Sigmoid colon (tissue), 7 donors: ENCODE measurements around the gene ODAPH. TPM values are rescaled to one million over a fixed set of nuclear protein-coding genes. Genes with fewer than 3 reads are reported as not detected.
"Not testable (repeated sequence)": the region's sequence is repeated elsewhere in the genome, so short reads cannot be mapped to it uniquely, and the experiment has no call there.

Experiments
- DNase-seq: peaks from one replicate; pipeline ENCODE4 v3.0.0-alpha.2; 2019
- H3K27ac ChIP-seq, 4 donors: fragments of 200-600 bp; sonication (generic); one replicate each; pipeline ENCODE4 v1.5.1; 2016 to 2019; ENCODE audit warnings: mild to moderate bottlenecking in 1 of 4
- H3K27me3 ChIP-seq, 3 donors: fragments of 200-600 bp; sonication (generic); one replicate each; pipeline ENCODE4 v1.5.1; 2019; ENCODE audit warnings: mild to moderate bottlenecking in 1 of 3
- H3K36me3 ChIP-seq, 4 donors: fragments of 200-600 bp; sonication (generic); one replicate each; pipeline ENCODE4 v1.5.1; 2016 to 2019
- H3K4me1 ChIP-seq, 4 donors: fragments of 200-600 bp; sonication (generic); one replicate each; pipeline ENCODE4 v1.5.1; 2017 to 2019
- H3K4me3 ChIP-seq, 4 donors: fragments of 200-600 bp; sonication (generic); one replicate each; pipeline ENCODE4 v1.5.1; 2017 to 2019; ENCODE audit warnings: mild to moderate bottlenecking in 2 of 4, moderate library complexity in 1 of 4
- H3K9me3 ChIP-seq, 4 donors: fragments of 200-600 bp in 3 of 4; sonication (generic) in 3 of 4; one replicate each; pipeline versions ENCODE4 v1.5.1 to v1.6.1; 2013 to 2019
- EP300 ChIP-seq, 4 donors: sonication (generic); formaldehyde crosslinking; IDR thresholded peaks; one replicate each; pipeline ENCODE4 v1.6.1; 2017; ENCODE audit warnings: antibody characterized with exemption in 4 of 4
- POLR2A ChIP-seq, 2 donors: fragments of 450-650 bp; IDR thresholded peaks; one replicate each; pipeline ENCODE4 v1.6.1; 2016; ENCODE audit warnings: antibody characterized with exemption in 2 of 2, mild to moderate bottlenecking in 2 of 2, moderate library complexity in 2 of 2
- POLR2AphosphoS5 ChIP-seq, 4 donors: sonication (generic); formaldehyde crosslinking; IDR thresholded peaks; one replicate each; pipeline ENCODE4 v1.6.1; 2017; ENCODE audit warnings: antibody characterized with exemption in 4 of 4
- WGBS, 2 donors: extraction: QIAGEN DNeasy Blood & Tissue Kit; methylation state at CpG; one replicate each; pipeline ENCODE4 v1.1.7; 2013; 5-methylcytosine and 5-hydroxymethylcytosine counted together
- intact Hi-C: fragments of 100-400 bp; cut with DNase I; formaldehyde crosslinking; loops from one replicate; pipeline ENCODE4 v1.15.1; 2023
- polyA plus RNA-seq, 3 donors: library from polyadenylated mRNA; stranded (reverse); fragments of 200-250 nt; gene quantifications; one replicate each; pipeline ENCODE4 v1.2.3, GENCODE V29; 2013
- total RNA-seq, 4 donors: library from RNA; depleted of rRNA; stranded (reverse); fragments of >200 nt; gene quantifications; one replicate each; pipeline ENCODE4 v1.1.0, GENCODE V29; 2016
- TF ChIP-seq, protein P1 (sequence below), 4 experiments: fragments of 450-650 bp in 3 of 4; fragments of 200-600 bp in 1 of 4; IDR thresholded peaks; one replicate each; pipeline ENCODE4 v1.5.1; 2016 to 2019; ENCODE audit warnings: antibody characterized with exemption in 4 of 4, mild to moderate bottlenecking in 3 of 4, moderate library complexity in 2 of 4
- donor health status: healthy with polysubstance abuse.
- donor health status: Bipolar disorder and iron deficiency.
- donor health status: healthy.

Gene ODAPH, protein sequence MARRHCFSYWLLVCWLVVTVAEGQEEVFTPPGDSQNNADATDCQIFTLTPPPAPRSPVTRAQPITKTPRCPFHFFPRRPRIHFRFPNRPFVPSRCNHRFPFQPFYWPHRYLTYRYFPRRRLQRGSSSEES
- total RNA-seq (not detected), polyA plus RNA-seq (under 1 TPM in 1 of 3 donors, not detected in 2; 0.06 TPM)

DNA sequence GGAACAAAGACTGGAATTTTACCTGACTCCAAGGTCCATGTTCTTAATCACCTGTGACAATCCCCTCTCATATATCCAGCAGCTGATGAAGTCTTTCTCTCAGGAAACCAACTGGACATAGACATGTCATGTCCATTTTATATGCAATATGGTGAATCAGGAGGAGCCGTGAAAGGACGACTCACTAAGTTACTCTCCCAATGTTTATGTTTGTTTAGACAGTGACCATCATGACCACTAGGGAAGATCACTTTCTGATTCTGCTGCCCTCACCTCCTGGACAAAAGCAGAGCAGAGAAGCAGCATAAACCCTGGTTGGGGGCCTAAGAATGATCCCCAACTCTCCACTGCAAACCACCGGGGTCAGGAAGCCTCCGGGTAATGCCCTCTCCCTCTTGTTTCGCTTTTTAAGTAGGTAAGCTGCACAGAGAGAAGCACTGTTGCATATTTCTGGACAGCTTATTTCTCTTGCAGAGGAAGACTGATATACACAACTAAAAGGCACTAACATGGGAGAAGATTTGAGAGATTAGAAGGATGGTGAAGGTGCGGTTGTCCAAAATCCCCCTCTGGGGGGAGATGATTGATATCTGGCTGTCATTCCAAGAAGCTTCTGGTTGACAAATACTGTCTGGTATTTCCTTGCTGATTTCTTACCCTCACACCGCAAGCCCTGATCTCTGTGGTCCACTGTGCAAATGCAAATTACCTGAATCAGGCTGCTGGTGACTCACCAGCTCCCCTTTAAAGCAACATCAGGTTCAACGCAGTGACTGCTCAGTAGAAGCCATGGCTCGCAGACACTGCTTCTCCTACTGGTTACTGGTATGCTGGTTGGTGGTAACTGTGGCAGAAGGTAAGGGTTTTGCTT, at the start of gene ODAPH:
Gene ODAPH, plus strand, starts transcription at position 773 of the 871 bp plus-strand sequence. Its CDS starts 17 bp downstream, at position 790.
- Histone ChIP-seq H3K4me1 (no peaks in the 10 kb centered on the region), H3K27ac (no peak within 1 kb of the TSS), H3K4me3 (no peak within 1 kb of the TSS), H3K27me3 (no peaks in the 10 kb centered on the region), H3K36me3 (no peaks in the 10 kb centered on the region), H3K9me3 (no peaks in the 10 kb centered on the region)
- WGBS, 2 donors: 65% methylated on average over 9 of the region's 9 CpGs
- intact Hi-C loops: no loop called here
- no peak for DNase-seq
- no peak for TF ChIP-seq EP300 (IDR thresholded peaks at IDR 0.05)
- TF ChIP-seq POLR2AphosphoS5 (IDR thresholded peaks at IDR 0.05): no peak
- no peak for TF ChIP-seq POLR2A (IDR thresholded peaks at IDR 0.05)
- TF ChIP-seq, protein P1, sequence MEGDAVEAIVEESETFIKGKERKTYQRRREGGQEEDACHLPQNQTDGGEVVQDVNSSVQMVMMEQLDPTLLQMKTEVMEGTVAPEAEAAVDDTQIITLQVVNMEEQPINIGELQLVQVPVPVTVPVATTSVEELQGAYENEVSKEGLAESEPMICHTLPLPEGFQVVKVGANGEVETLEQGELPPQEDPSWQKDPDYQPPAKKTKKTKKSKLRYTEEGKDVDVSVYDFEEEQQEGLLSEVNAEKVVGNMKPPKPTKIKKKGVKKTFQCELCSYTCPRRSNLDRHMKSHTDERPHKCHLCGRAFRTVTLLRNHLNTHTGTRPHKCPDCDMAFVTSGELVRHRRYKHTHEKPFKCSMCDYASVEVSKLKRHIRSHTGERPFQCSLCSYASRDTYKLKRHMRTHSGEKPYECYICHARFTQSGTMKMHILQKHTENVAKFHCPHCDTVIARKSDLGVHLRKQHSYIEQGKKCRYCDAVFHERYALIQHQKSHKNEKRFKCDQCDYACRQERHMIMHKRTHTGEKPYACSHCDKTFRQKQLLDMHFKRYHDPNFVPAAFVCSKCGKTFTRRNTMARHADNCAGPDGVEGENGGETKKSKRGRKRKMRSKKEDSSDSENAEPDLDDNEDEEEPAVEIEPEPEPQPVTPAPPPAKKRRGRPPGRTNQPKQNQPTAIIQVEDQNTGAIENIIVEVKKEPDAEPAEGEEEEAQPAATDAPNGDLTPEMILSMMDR (IDR thresholded peaks at IDR 0.05): no peak

DNA sequence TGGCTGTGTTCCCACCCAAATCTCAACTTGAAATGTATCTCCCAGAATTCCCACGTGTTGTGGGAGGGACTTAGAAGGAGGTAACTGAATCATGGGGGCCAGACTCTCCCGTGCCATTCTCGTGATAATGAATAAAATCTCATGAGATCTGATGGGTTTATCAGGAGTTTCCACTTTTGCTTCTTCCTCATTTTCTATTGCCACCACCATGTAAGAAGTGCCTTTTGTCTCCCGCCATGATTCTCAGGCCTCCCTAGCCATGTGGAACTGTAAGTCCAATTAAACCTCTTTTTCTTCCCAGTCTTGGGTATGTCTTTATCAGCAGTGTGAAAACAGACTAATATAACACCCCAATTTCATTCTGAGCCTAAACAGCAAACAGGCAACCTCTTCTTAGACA, 46.3 kb upstream of the ODAPH start:
- H3K36me3 ChIP-seq: peaks cover 0 to 35% (median 0%) of the 10 kb centered on the region in 4 donors
- H3K27ac ChIP-seq, DNase-seq, H3K9me3 ChIP-seq, intact Hi-C loops, H3K4me3 ChIP-seq, H3K27me3 ChIP-seq: not testable (repeated sequence)
- 89 to 94% methylated on average over 4 of the region's 4 CpGs for WGBS, 2 donors
- peaks cover 0 to 37% (median 28%) of the 10 kb centered on the region in 4 donors for H3K4me1 ChIP-seq

DNA sequence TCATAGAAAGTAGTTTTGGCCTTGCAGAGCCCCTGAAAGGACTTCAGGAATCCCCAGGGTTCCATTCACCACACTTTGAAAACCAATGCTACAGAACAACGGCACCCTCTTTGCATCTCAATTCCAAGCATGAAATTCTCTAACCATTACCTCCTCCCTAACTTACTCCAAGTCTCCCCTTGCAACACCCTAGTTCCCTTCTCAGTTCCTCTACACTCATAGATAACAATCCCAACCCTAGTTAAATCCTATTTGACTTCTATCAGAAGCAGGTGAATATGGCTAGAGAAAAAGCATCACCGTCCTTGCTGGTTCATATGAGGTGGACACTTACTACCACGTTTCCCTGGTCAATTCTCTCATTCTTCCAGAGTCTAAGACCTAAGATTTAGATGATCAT, 44.0 kb upstream of the ODAPH start:
- H3K27ac ChIP-seq: peak overlapping the region; percentile 95 to 97 (median 96)
- peaks cover 0 to 21% (median 0%) of the 10 kb centered on the region in 4 donors for H3K36me3 ChIP-seq
- H3K4me3 ChIP-seq: no peak overlapping the region
- TF ChIP-seq POLR2A (IDR thresholded peaks at IDR 0.05): no peak
- no peak for TF ChIP-seq POLR2AphosphoS5 (IDR thresholded peaks at IDR 0.05)
- TF ChIP-seq, protein P1 (IDR thresholded peaks at IDR 0.05): no peak
- no peak for TF ChIP-seq EP300 (IDR thresholded peaks at IDR 0.05)
- H3K4me1 ChIP-seq: peaks cover 0 to 51% (median 39%) of the 10 kb centered on the region in 4 donors
- intact Hi-C loops: loop anchor here (5.0 to 10.0 kb wide), 5 partner anchors 160 to 1563 kb away; partner anchors contain the start of genes BTC, CCNI, G3BP2 and MTHFD2L
- no peak for DNase-seq
- 57% methylated on average over 3 of the region's 3 CpGs for WGBS, 2 donors
- no peaks in the 10 kb centered on the region for H3K27me3 ChIP-seq
- H3K9me3 ChIP-seq: no peaks in the 10 kb centered on the region

DNA sequence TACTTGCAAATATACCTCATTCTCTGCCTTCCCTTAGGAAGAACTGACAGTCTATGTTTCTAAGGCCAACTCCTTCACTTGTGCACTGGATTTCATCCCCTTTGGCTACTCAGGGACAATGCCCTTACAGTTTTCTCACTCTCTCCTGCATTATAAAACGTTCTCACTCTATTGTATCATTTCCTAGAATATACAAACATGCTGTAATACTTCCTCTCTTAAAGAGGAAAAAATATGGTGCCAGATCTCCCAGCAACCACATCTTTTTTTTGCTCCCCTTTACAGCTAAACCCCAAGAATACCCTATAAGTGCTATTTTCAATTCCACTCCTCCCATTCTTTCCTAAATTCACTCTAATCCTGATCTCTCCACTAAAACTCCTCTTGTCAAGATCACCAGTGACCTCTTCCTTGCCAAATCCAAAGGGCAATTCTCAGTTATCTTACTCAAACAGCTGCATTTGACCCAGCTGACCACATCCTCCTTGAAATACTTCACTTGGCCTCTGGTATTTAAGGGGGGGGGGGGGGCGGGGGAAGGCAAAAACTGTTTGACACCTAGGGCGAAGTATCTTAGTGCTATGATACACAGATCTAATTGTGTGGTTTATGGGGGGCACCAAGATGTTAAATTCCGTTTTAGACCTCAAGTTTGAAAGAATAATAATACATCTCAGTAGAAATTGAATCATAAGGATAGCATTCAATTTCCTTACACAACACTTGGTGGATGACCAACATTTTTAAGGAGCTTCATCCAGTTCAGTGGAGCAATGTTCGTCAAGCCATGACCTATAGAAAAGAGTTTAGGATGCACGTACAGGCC, 43.3 kb upstream of the ODAPH start:
- no peak for DNase-seq
- Histone ChIP-seq H3K27ac (peak overlapping the region; percentile 95 to 97 (median 96)), H3K36me3 (peaks cover 0 to 21% (median 0%) of the 10 kb centered on the region in 4 donors), H3K9me3 (no peaks in the 10 kb centered on the region), H3K4me1 (peaks cover 0 to 51% (median 39%) of the 10 kb centered on the region in 4 donors), H3K4me3 (peak overlapping the region; percentile 63 to 72 (median 66)), H3K27me3 (no peaks in the 10 kb centered on the region)
- 27 to 37% methylated on average over 6 of the region's 6 CpGs for WGBS, 2 donors
- TF ChIP-seq EP300 (IDR thresholded peaks at IDR 0.05): no peak
- TF ChIP-seq, protein P1 (IDR thresholded peaks at IDR 0.05): no peak
- no peak for TF ChIP-seq POLR2A (IDR thresholded peaks at IDR 0.05)
- TF ChIP-seq POLR2AphosphoS5 (IDR thresholded peaks at IDR 0.05): no peak
- intact Hi-C loops: loop anchor here (5.0 to 10.0 kb wide), 5 partner anchors 160 to 1562 kb away; partner anchors contain the start of genes BTC, CCNI, G3BP2 and MTHFD2L
